Measurements from ENCODE around the gene GVQW3.
"Not testable (repeated sequence)": the region's sequence is repeated elsewhere in the genome, so short reads cannot be mapped to it uniquely, and the experiment has no call there.

Gene GVQW3

DNA sequence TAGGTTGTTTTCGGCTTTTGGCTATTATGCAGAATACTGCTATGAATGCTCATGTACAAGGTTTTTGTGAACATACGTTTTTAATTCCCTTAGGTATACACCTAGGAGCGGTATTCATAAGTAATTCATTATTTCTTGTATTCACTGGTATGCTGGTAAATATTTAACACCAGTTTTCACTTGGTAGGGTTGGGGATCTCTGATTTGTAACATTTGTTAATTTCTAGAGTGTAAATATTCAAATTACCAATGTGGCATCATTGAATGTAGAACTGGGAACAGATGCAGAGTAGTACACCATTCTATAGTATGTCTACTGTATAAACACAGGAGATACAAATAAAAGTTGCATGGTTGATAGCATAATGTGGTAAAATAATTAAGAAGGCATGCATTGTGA, 16.3 kb downstream of the GVQW3 start:
- Mint-ChIP-seq H3K4me1 (peaks cover 24% of the 10 kb centered on the region), H3K36me3 (ENCODE audit: low read depth) (peaks cover 31% of the 10 kb centered on the region), H3K9me3 (no peaks in the 10 kb centered on the region), H3K27ac (no peak overlapping the region), H3K4me3 (no peak overlapping the region), H3K27me3 (ENCODE audit: low read depth, poor library complexity) (peaks cover 8% of the 10 kb centered on the region)
- DNase-seq = no peak
- TF ChIP-seq CTCF (IDR thresholded peaks at IDR 0.05) = no peak

- Mint-ChIP-seq H3K27me3 (ENCODE audit: low read depth, poor library complexity) (no peaks in the 10 kb centered on the region), H3K36me3 (ENCODE audit: low read depth) (peaks cover 42% of the 10 kb centered on the region), H3K9me3 (peaks cover 4% of the 10 kb centered on the region), H3K27ac (peak overlapping the region; percentile 90), H3K4me3 (no peak overlapping the region), H3K4me1 (peaks cover 24% of the 10 kb centered on the region)
- TF ChIP-seq CTCF (IDR thresholded peaks at IDR 0.05) = no peak
- DNase-seq = no peak
These were observed 19.8 kb downstream of the GVQW3 start for GRCh38 chr11:76400967-76401366.

DNA sequence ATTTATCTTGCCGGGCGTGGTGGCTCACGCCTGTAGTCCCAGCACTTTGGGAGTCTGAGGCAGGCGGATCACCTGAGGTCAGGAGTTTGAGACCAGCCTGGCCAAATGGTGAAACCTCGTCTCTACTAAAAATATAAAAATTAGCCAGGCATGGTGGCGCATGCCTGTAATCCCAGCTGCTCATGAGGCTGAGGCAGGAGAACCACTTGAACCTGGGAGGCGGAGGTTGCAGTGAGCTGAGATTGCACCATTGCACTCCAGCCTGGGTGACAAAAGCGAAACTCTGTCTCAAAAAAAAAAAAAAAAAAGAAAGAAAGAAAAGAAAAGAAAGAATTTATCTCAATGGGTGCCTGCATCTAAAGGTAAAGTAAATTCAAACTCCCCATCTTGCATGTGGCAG, 20.4 kb downstream of the GVQW3 start:
- H3K9me3 Mint-ChIP-seq; DNase-seq; H3K27me3 Mint-ChIP-seq (ENCODE audit: low read depth, poor library complexity); H3K4me3 Mint-ChIP-seq: not testable (repeated sequence)
- Mint-ChIP-seq H3K27ac (peak overlapping the region; percentile 26), H3K36me3 (ENCODE audit: low read depth) (peaks cover 46% of the 10 kb centered on the region), H3K4me1 (peaks cover 24% of the 10 kb centered on the region)

- no peak for DNase-seq
- no peak overlapping the region for H3K4me3 Mint-ChIP-seq
- no peak overlapping the region for H3K27ac Mint-ChIP-seq
- H3K4me1 Mint-ChIP-seq = peaks cover 51% of the 10 kb centered on the region
- no peak for TF ChIP-seq CTCF (IDR thresholded peaks at IDR 0.05)
- H3K9me3 Mint-ChIP-seq = peaks cover 4% of the 10 kb centered on the region
- H3K36me3 Mint-ChIP-seq (ENCODE audit: low read depth) = peaks cover 26% of the 10 kb centered on the region
- H3K27me3 Mint-ChIP-seq (ENCODE audit: low read depth, poor library complexity) = no peaks in the 10 kb centered on the region
These were observed 25.2 kb downstream of the GVQW3 start for GRCh38 chr11:76406359-76406758.

DNA sequence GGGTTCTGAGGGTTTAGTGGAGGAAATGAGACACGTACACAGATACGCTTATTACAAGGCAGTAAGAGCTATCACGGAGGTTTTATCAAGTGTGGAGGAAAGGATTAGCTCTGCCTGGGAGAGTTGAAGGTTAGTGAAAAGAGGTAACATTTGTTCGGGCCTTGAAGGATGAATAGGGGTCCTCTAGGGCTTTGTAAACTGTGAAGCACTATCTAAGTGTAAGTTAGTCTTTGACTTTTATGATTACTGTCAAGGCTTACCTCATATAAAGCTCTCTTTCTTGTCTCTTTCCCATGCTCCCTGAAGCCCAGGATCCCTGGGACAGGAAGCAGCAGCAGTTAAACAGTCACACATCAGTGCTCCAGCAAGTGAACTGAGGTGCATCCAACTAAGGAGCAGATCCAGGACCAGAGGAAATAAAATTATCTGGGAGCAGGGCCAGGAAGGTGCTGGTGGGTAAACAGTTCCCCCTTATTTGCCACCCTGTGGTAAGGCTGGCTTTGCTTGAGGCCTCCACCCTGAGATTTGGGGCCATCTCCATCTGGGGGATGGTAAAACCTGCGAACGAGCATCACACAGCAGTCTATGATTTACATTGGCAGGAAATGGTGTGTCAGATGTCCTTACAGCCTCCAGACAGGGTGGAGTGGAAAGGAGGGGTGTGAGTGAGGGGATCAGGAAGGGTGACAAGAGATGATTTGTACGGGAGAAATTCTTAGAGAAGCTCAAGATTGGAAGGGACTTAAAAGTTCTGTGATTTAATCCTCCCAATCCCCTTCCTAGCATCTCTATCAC, 27.2 kb downstream of the GVQW3 start:
- Mint-ChIP-seq H3K4me1 (peaks cover 64% of the 10 kb centered on the region), H3K9me3 (peaks cover 4% of the 10 kb centered on the region), H3K36me3 (ENCODE audit: low read depth) (peaks cover 42% of the 10 kb centered on the region), H3K27me3 (ENCODE audit: low read depth, poor library complexity) (peaks cover 3% of the 10 kb centered on the region), H3K4me3 (peak overlapping the region; percentile 69), H3K27ac (peak overlapping the region; percentile 98)
- peak; percentile 42 for DNase-seq
- no peak for TF ChIP-seq CTCF (IDR thresholded peaks at IDR 0.05)

DNA sequence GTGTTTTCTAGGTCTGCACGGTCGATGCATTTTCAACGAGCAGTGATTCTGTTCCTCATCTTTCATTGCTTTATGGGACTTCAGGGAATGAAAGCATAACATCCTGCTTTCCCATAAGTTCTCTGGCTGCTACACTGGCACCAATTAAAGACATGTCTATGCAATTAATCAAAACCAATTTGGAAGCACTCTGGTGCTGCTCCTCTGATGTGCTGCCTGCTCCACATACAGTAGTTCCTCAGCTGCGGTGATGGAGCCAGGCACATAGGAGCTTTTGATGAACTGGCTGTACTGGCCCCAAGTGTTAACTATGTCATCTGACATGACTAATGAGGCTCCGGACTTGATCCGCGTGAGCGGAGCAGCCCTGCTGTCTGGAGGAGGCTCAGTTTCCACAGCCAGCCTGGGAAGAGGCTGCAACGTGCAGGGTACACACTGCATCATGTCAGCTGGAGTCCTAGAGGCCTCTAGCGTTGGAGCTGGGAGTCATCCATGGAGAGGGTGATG, 29.8 kb downstream of the GVQW3 start:
- Mint-ChIP-seq H3K36me3 (ENCODE audit: low read depth) (peaks cover 31% of the 10 kb centered on the region), H3K4me3 (no peak overlapping the region), H3K4me1 (peaks cover 73% of the 10 kb centered on the region), H3K27me3 (ENCODE audit: low read depth, poor library complexity) (peaks cover 3% of the 10 kb centered on the region), H3K9me3 (peaks cover 7% of the 10 kb centered on the region), H3K27ac (peak overlapping the region; percentile 98)
- peak; percentile 43 for DNase-seq
- TF ChIP-seq CTCF (IDR thresholded peaks at IDR 0.05) = no peak
